NCI-H446 treated with DMSO at 0.1 percent for 48 hours (cell line): ENCODE data around the gene PHKG2.
A peak's percentile ranks its signal among the peaks of the same experiment; 100 is the strongest.

ENCODE experiments used
- DNase-seq: peaks from one replicate; lab custom pipeline; 2025; lab: John Stamatoyannopoulos, UW

The PHKG2 gene

GRCh38 chr16:30757316-30757715, 9.1 kb downstream of the PHKG2 start:
- no peak for DNase-seq

GRCh38 chr16:30758988-30759491, 10.8 kb downstream of the PHKG2 start:
- no peak for DNase-seq

- no peak for DNase-seq
Observed at GRCh38 chr16:30760001-30760559, 11.9 kb downstream of the PHKG2 start.

- DNase-seq = no peak
Observed at GRCh38 chr16:30760577-30761426, 12.6 kb downstream of the PHKG2 start.

GRCh38 chr16:30761427-30761927, 13.3 kb downstream of the PHKG2 start:
- no peak for DNase-seq

- peak; percentile 93 for DNase-seq
Observed at GRCh38 chr16:30761928-30762902, 14.0 kb downstream of the PHKG2 start, which contains the start of the genes CFAP119 and RNF40. Gene CFAP119 (minus strand): TSS chr16:30762062. CDS start chr16:30761748, 314 bp downstream. Gene RNF40 (plus strand): TSS chr16:30762322. CDS start chr16:30762546, 224 bp downstream.

GRCh38 chr16:30762991-30763725, 14.9 kb downstream of the PHKG2 start:
- DNase-seq = no peak

GRCh38 chr16:30764086-30764485, 15.9 kb downstream of the PHKG2 start:
- DNase-seq = no peak

- no peak for DNase-seq
Observed at GRCh38 chr16:30764816-30765465, 16.7 kb downstream of the PHKG2 start.

GRCh38 chr16:30766206-30766932, 18.1 kb downstream of the PHKG2 start:
- no peak for DNase-seq

- DNase-seq = no peak
Observed at GRCh38 chr16:30766933-30767284, 18.7 kb downstream of the PHKG2 start.

- DNase-seq = no peak
Observed at GRCh38 chr16:30767767-30768465, 19.7 kb downstream of the PHKG2 start.

GRCh38 chr16:30768583-30769181, 20.5 kb downstream of the PHKG2 start:
- no peak for DNase-seq

- no peak for DNase-seq
Observed at GRCh38 chr16:30769379-30770089, 21.3 kb downstream of the PHKG2 start.

- no peak for DNase-seq
Observed at GRCh38 chr16:30771726-30772125, 23.5 kb downstream of the PHKG2 start.

GRCh38 chr16:30773826-30774225, 25.6 kb downstream of the PHKG2 start:
- DNase-seq = no peak

GRCh38 chr16:30774367-30775130, 26.3 kb downstream of the PHKG2 start:
- no peak for DNase-seq

GRCh38 chr16:30775131-30775391, 26.8 kb downstream of the PHKG2 start:
- DNase-seq = no peak
